Gastrocnemius medialis (tissue), 4 donors: ENCODE results near the gene DIP2C.

ENCODE experiments used
- POLR2A ChIP-seq, 2 donors: fragments of 450-650 bp; IDR thresholded peaks; one replicate each; pipeline ENCODE4 v1.6.1; 2017; ENCODE audit warnings: antibody characterized with exemption in 2 of 2, mild to moderate bottlenecking in 2 of 2, moderate library complexity in 2 of 2
- TF ChIP-seq, protein P1 (sequence below), 5 experiments: fragments of 450-650 bp in 3 of 5; fragments of 200-600 bp in 2 of 5; sonication (generic) in 2 of 5; IDR thresholded peaks in 4 of 5; conservative IDR thresholded peaks in 1 of 5; 1 replicate in 4 of 5; 2 replicates in 1 of 5; pipeline ENCODE4 v1.5.1; 2016 to 2019; ENCODE audit warnings: antibody characterized with exemption in 5 of 5, mild to moderate bottlenecking in 3 of 5, moderate library complexity in 3 of 5

DNA sequence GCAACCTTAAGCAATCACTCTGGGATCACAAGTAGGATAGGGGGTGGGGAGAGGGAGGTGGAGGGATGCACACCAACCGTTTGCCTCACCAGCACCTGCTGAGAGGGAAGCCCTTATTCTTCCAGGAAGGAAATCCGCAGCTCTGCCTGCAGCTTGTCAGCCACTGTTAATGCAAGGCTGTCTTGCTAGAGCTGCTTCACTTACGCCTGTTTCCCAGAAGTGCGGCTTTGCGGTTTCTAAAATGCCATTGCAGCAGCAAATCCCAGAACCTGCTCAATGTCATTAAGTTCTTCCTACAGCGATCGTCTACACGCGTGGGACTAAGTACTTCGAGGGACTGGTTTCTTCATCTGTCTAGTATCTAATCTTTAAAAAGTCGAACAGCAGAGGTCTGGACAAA lies 363.1 kb downstream of the DIP2C start:
- no peak for TF ChIP-seq POLR2A (IDR thresholded peaks at IDR 0.05)
- TF ChIP-seq, protein P1, sequence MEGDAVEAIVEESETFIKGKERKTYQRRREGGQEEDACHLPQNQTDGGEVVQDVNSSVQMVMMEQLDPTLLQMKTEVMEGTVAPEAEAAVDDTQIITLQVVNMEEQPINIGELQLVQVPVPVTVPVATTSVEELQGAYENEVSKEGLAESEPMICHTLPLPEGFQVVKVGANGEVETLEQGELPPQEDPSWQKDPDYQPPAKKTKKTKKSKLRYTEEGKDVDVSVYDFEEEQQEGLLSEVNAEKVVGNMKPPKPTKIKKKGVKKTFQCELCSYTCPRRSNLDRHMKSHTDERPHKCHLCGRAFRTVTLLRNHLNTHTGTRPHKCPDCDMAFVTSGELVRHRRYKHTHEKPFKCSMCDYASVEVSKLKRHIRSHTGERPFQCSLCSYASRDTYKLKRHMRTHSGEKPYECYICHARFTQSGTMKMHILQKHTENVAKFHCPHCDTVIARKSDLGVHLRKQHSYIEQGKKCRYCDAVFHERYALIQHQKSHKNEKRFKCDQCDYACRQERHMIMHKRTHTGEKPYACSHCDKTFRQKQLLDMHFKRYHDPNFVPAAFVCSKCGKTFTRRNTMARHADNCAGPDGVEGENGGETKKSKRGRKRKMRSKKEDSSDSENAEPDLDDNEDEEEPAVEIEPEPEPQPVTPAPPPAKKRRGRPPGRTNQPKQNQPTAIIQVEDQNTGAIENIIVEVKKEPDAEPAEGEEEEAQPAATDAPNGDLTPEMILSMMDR (IDR thresholded peaks at IDR 0.05 in 4 of 5, conservative IDR thresholded peaks at IDR 0.05 in 1 of 5) = no peak
